GM18870 (cell line): ENCODE data around the gene SLC26A9.
"Not testable (repeated sequence)": the region's sequence is repeated elsewhere in the genome, so short reads cannot be mapped to it uniquely, and the experiment has no call there.

Experiments
- ATAC-seq: cut with Tn5 transposase; IDR thresholded peaks from one replicate; pipeline ENCODE4 v1.9.1; 2021; ENCODE audit warnings: moderate library complexity; ENCODE audit not compliant: unreplicated experiment

Gene SLC26A9

DNA sequence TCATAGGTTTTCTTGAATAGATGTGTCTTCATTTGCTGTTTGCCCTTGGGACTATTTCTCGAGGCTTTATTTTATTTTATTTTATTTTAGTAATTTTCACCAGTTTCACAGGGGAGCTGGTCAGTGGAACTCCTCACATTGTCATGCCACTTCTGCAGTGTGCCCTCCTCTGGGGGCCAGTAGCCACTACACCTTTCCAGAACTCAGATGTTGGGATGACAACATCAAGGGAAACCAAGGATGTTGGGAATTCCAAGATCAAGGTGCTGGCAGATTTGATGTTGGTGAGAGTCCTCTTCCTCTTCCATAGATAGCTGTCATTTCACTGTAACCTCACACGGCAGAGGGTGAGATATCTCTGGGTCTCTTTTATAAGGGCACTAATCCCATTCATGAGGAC lies 35.5 kb downstream of the SLC26A9 start:
- no peak for ATAC-seq

- ATAC-seq = not testable (repeated sequence)
Measured at GRCh38 chr1:205905095-205905494, 38.2 kb downstream of the SLC26A9 start.

- no peak for ATAC-seq
Measured at GRCh38 chr1:205896351-205896750, 46.9 kb downstream of the SLC26A9 start.

DNA sequence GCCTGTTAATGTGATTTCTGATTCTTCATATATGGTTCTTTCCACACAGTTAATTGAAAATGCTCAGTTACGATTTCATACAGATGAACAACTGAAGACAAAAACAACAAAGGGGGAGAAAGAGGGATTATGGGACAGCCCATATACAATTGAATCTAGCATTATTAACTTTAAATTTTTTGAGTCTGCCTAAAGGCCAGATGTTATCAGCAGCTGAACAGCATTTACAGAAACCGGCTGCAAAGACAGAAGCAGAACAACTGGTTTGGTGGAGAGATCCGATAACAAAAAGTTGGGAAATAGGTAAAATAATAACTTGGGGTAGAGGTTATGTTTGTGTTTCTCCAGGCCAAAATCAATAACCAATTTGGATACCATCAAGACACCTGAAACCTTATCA lies 49.1 kb downstream of the SLC26A9 start:
- ATAC-seq = not testable (repeated sequence)

- ATAC-seq = not testable (repeated sequence)
Measured at GRCh38 chr1:205892175-205892574, 51.1 kb downstream of the SLC26A9 start.

DNA sequence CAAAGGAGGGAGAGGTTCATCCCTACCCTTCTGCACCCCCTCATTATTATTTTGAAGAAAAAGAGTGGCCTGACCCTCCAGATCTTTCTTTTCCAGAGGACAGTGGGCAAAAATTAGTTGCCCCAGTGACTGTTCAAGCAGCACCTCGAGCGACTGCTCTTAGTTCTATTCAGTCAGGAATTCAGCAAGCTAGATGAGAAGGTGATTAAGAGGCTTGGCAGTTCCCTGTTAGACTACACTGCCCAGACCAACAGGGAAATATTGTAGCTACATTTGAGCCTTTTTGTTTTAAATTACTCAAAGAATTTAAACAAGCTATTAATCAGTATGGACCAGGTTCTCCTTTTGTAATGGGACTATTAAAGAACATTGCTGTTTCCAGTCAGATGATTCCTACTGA lies 51.8 kb downstream of the SLC26A9 start:
- ATAC-seq = not testable (repeated sequence)

- not testable (repeated sequence) for ATAC-seq
Measured at GRCh38 chr1:205890631-205891030, 52.6 kb downstream of the SLC26A9 start.

- not testable (repeated sequence) for ATAC-seq
Measured at GRCh38 chr1:205889706-205890105, 53.5 kb downstream of the SLC26A9 start.

DNA sequence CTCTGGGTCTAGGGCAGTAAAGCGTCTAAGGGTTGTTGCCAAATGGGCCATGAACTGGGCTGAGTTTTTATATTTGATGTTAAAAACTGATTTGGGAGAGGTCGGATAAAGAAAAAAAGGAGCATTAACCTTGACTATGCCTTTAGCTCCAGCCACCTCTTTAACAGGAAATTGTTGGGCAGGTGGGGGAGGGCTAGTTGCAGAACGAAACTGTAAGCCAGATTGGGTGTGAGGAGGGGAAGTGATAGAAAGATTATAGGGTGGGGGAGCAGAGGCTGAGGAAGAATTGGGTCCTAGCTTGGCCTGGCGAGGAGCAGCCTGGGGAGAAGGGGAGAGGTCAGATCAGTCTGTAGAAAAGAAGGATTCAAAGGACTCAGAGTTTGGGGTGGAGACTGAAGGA lies 54.2 kb downstream of the SLC26A9 start:
- not testable (repeated sequence) for ATAC-seq

DNA sequence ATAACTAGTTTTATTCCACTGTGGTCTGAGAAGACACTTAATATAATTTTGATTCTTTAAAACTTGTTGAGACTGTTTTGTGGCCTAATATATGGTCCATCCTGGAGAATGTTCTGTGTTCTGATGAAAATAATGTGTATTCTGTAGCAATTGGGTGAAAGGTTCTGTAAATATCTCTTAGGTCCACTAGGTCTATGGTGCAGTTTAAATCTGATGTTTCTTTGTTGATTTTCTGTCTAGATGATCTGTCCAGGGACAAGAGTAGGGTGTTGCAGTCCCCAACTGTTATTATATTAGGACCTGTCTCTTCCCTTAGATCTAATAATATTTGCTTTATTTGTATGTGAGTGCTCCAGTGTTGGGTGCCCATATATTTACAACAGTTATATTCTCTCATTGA lies 59.5 kb downstream of the SLC26A9 start:
- no peak for ATAC-seq

DNA sequence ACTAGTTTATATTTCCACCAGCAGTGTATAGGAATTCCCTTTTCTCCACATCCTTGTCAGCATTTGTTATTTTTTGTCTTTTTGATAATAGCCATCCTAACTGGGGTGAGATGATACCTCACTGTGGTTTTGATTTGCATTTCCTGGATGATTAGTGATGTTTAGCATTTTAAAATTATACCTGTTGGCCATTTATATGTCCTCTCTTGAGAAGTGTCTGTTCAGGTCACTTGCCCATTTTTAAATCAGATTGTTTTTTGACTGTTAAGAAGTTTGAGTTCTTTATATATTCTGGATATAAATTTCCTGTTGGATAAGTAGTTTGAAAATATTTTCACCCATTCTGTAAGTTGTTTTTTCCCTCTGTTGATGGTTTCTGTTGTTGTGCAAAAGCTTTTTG lies 62.3 kb downstream of the SLC26A9 start:
- no peak for ATAC-seq

- no peak for ATAC-seq
Measured at GRCh38 chr1:205879974-205880373, 63.3 kb downstream of the SLC26A9 start.

GRCh38 chr1:205878026-205878425 lies 65.2 kb downstream of the SLC26A9 start:
- no peak for ATAC-seq

GRCh38 chr1:205873148-205873547 lies 70.1 kb downstream of the SLC26A9 start:
- not testable (repeated sequence) for ATAC-seq

DNA sequence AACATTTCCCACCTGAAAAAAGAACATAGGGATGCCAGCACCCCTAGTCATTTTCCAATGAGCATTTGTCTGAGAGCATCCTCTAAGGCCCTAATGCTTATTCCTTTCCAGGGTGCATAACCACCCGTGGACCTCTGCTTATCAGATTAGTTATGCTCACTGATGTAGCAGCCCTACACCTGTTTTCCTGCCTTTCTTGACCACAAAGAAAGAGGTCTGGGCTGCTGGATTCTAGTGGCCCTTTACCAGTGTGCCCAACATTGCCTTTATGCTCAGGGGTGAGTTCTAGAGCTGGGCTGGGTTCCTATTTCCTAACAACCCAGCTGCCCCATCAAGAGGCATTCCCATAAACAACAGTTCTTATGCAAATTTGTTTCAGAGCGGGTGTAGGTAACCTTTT lies 73.0 kb downstream of the SLC26A9 start:
- no peak for ATAC-seq
